HG02938 (cell line): ENCODE data around the gene PRIMPOL.
A peak's percentile ranks its signal among the peaks of the same experiment; 100 is the strongest.
"Not testable (repeated sequence)": the region's sequence is repeated elsewhere in the genome, so short reads cannot be mapped to it uniquely, and the experiment has no call there.

ENCODE experiments used
- ATAC-seq: cut with Tn5 transposase; IDR thresholded peaks from one replicate; pipeline ENCODE4 v1.9.1; 2021; ENCODE audit warnings: mild to moderate bottlenecking, moderate library complexity; ENCODE audit not compliant: unreplicated experiment

The PRIMPOL gene

DNA sequence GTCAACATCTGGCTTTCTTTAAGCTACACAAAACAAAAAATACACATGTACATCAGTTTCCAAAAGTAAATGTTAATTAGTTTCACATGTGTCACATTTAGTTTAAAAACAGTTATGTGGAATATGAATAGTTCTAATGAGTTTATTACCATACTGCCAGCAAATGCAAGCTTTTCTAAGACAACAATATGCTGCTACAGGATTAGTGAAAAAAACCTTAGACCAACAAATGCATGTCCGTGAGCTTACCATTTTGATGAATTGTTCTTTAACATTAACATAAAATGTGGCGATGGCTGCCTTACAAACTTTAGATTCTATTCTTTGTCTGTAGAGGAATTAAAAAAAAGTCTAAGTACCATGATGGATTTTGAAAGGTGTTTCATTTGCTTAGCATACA is 52.6 kb downstream of the PRIMPOL start:
- no peak for ATAC-seq

DNA sequence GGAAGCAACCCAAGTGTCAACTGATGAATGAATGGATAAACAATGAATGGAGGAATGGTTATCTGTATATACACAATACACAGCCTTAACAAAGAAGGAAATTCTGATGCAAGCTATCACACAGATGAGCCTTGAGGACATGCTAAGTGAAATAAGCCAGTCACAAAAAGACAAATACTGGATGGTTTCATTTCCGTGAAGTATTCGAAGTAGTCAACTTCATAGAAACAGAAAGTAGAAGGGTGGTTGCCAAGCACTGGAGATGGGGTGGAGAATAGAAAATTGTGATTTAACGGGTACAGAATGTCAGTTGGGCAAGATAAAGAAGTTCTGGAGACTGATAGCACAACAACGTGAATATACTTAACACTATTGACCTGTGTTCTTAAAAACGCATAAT is 56.2 kb downstream of the PRIMPOL start:
- ATAC-seq = no peak

- ATAC-seq = no peak
Observed at GRCh38 chr4:184706453-184706852, 56.9 kb downstream of the PRIMPOL start.

GRCh38 chr4:184712322-184712721 is 62.8 kb downstream of the PRIMPOL start:
- ATAC-seq = no peak

GRCh38 chr4:184713887-184714286 is 64.3 kb downstream of the PRIMPOL start:
- no peak for ATAC-seq

- ATAC-seq = no peak
Observed at GRCh38 chr4:184715526-184715925, 66.0 kb downstream of the PRIMPOL start.

DNA sequence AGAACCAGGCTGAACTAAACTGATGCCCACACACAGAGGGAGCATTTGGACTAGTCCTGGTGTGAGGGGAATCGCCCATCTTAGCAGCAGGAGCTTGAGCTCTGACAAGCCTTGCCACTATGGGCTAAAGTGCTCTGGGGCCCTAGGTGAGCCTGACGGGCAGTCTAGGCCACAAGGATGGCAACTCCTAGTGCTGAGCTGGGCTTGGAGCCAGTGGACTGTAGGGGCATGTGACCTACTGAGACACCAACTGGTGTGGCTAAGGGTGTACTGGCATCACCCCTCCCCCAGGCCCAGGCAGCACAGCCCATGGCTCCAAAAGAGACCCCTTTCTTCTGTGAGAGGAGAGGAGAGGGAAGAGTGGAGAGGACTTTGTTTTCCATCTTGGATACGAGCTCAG is 69.9 kb downstream of the PRIMPOL start:
- no peak for ATAC-seq

DNA sequence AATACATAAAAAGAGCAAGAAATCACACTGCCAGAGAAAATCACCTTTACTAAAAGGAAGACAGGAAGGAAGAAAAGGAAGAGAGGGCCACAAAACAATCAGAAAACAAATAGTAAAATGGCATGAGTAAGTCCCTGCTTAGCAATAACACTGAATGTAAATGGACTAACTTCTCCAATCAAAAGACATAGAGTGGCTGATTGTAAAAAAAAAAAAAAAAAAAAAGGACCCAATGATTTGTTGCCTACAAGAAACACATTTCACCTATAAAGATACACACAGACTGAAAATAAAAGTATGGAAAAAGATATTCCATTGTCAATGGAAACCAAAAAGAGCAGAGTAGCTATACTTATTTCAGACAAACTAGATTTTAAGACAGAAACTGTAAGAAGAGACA is 71.7 kb downstream of the PRIMPOL start:
- ATAC-seq = no peak

- no peak for ATAC-seq
Observed at GRCh38 chr4:184722798-184723197, 73.3 kb downstream of the PRIMPOL start.

GRCh38 chr4:184727430-184727829 is 77.9 kb downstream of the PRIMPOL start:
- ATAC-seq = no peak

- no peak for ATAC-seq
Observed at GRCh38 chr4:184728858-184729257, 79.3 kb downstream of the PRIMPOL start.

GRCh38 chr4:184729946-184730345 is 80.4 kb downstream of the PRIMPOL start:
- ATAC-seq = no peak

DNA sequence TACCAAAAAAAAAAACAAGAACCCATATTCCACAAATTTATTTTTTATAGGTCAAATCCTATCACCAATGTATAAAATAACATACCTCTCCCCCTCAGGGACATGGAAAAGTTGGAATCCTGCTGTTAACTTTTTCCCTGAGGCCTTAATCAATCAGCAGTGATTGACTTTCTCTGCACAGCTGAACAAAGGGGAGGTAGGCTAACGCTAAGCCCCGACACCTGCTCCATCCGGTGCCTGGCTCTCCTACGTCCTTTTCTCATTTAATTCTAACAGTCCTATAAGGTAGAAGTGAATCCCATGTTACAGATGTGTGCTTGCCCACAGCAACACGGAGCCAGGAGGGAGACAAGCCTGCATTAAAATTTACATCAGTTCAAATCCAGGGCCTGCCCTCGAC is 81.5 kb downstream of the PRIMPOL start:
- ATAC-seq = no peak

- no peak for ATAC-seq
Observed at GRCh38 chr4:184732126-184732525, 82.6 kb downstream of the PRIMPOL start.

- peak; percentile 91 for ATAC-seq
Observed at GRCh38 chr4:184733654-184734524, 84.4 kb downstream of the PRIMPOL start, which contains the start of gene CENPU. TSS of gene CENPU (minus strand) at chr4:184734096. CDS start at chr4:184734062, 34 bp downstream.

DNA sequence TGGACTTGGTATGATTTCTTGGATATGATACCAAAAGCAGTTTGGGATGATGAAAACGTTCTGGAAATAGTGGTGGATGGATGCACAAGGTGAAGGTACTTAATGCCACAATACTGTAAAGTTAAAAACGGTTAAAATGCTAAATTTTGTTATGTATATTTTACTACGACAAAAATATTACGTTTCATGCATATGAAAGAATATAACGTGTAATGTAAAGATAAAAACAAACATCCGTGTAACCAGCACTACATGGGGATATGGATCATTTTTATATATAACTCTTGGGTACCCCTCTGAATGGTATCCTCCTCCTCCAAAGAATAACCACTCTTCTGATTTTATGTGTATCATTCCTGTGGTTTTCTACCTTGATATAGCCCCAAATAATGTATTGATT is 85.2 kb downstream of the PRIMPOL start:
- no peak for ATAC-seq

- not testable (repeated sequence) for ATAC-seq
Observed at GRCh38 chr4:184739575-184739974, 90.0 kb downstream of the PRIMPOL start.

GRCh38 chr4:184740980-184741391 is 91.4 kb downstream of the PRIMPOL start:
- ATAC-seq = no peak

DNA sequence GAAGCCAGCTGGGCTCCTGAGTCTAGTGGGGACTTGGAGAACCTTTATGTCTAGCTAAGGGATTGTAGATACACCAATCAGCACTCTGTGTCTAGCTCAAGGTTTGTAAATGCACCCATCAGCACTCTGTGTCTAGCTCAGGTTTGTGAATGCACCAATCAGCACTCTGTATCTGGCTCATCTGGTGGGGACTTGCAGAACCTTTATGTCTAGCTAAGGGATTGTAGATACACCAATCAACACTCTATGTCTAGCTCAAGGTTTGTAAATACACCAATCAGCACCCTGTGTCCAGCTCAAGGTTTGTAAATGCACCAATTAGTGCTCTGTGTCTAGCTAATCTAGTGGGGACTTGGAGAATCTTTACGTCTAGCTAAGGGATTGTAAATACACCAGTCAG is 92.1 kb downstream of the PRIMPOL start:
- ATAC-seq = not testable (repeated sequence)

DNA sequence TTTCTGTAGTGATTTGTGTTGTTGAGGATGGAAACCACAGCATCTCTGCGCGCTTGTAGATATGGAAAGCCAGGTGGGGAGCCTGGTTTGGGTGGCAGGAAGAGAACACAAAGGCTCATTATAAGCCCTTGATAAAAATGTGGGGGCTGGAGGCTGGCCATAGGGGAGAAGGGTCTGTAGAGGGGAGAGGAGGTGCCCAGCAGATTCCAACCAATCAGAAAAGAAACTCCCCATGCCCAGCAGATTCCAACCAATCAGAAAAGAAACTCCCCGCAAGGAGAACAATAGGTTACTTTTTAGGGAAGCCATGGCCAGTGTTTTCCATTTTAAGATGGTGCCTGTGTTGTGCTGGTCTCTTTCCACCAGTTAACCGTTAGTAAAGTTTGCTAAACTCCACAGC is 94.1 kb downstream of the PRIMPOL start:
- ATAC-seq = no peak

- no peak for ATAC-seq
Observed at GRCh38 chr4:184744236-184744635, 94.7 kb downstream of the PRIMPOL start.
